NK-92 (cell line): Measurements from ENCODE around the gene AREG.

ENCODE experiments used
- DNase-seq: peaks from one replicate; lab custom pipeline; 2025; ENCODE audit not compliant: unreplicated experiment; lab: John Stamatoyannopoulos, UW

AREG gene

DNA sequence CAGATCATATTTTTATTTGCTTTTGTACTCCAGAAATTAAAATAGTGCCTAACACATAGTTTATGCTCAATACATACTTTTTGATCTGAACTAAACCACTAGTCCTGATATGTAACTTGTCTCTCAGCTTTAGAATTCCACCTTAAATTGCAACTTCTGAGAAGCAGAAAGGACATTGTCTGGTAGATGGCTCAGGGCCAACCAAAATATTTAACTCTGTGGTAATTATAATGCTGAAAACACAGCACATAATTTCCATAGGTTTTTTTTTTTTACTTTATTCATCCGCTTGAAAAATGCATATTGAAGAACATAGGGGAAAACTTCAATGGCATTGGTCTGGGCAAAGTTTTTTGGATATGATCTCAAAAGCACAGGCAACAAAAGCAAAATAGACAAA is 59.3 kb downstream of the AREG start:
- DNase-seq, result no peak
